GM23338 (cell line): ENCODE results near the gene TMEM244. TPM values are rescaled to one million over a fixed set of nuclear protein-coding genes. Genes with fewer than 3 reads are reported as not detected.

Experiments
- ATAC-seq: fragments of 200-7000 bp; cut with Tn5 transposase; 3 replicates; pipeline ENCODE4 v1.9.1; 2020
- DNase-seq: peaks from one replicate; pipeline ENCODE4 v3.0.0-alpha.2; 2015; ENCODE audit warnings: low spot score
- H2AFZ ChIP-seq: fragments of 200-600 bp; sonication (generic); 2 replicates; pipeline ENCODE4 v1.8.0; 2016; ENCODE audit warnings: antibody characterized with exemption, mild to moderate bottlenecking, moderate library complexity
- H3F3A ChIP-seq: fragments of 200-600 bp; sonication (generic); replicated peaks from 2 replicates; pipeline ENCODE4 v1.8.0; 2017; ENCODE audit warnings: antibody characterized with exemption, mixed run types, low read depth
- H3K27ac ChIP-seq: fragments of 200-600 bp; sonication (generic); 2 replicates; pipeline ENCODE4 v1.6.1; 2016; ENCODE audit warnings: low read depth
- H3K27me3 ChIP-seq: fragments of 200-600 bp; sonication (generic); 2 replicates; pipeline ENCODE4 v1.8.0; 2016; ENCODE audit warnings: mild to moderate bottlenecking, mixed run types, moderate library complexity; ENCODE audit not compliant: insufficient read depth
- H3K36me3 ChIP-seq: fragments of 200-600 bp; sonication (generic); 2 replicates; pipeline ENCODE4 v1.8.0; 2016; ENCODE audit warnings: mild to moderate bottlenecking; ENCODE audit not compliant: insufficient read depth
- H3K4me1 ChIP-seq: fragments of 200-600 bp; sonication (generic); 2 replicates; pipeline ENCODE4 v1.8.0; 2016; ENCODE audit warnings: mild to moderate bottlenecking, moderate library complexity; ENCODE audit not compliant: insufficient read depth
- H3K4me2 ChIP-seq: fragments of 200-600 bp; sonication (generic); 2 replicates; pipeline ENCODE4 v1.7.1; 2017; ENCODE audit warnings: mixed run types
- H3K4me3 ChIP-seq: fragments of 200-600 bp; sonication (generic); 2 replicates; pipeline ENCODE4 v1.6.1; 2016; ENCODE audit warnings: mixed run types
- H3K79me2 ChIP-seq: fragments of 200-600 bp; sonication (generic); replicated peaks from 2 replicates; pipeline ENCODE4 v1.8.0; 2017; ENCODE audit warnings: mild to moderate bottlenecking; ENCODE audit not compliant: insufficient read depth
- H3K9me2 ChIP-seq: fragments of 200-600 bp; sonication (generic); 2 replicates; pipeline ENCODE4 v1.8.0; 2017; ENCODE audit not compliant: insufficient read depth
- H4K20me1 ChIP-seq: fragments of 200-600 bp; sonication (generic); replicated peaks from 2 replicates; pipeline ENCODE4 v1.8.0; 2017; ENCODE audit warnings: mild to moderate bottlenecking; ENCODE audit not compliant: insufficient read depth
- H3K27ac Mint-ChIP-seq: 2 replicates; pipeline ENCODE4 v1.8.0; 2020; ENCODE audit warnings: inconsistent platforms, mild to moderate bottlenecking, moderate library complexity, mixed read lengths
- H3K27me3 Mint-ChIP-seq: 3 replicates; pipeline ENCODE4 v1.8.0; 2022; ENCODE audit warnings: low read depth, mild to moderate bottlenecking, moderate library complexity, mixed read lengths, inconsistent platforms; ENCODE audit not compliant: insufficient read depth, poor library complexity
- H3K36me3 Mint-ChIP-seq: 3 replicates; pipeline ENCODE4 v1.8.0; 2021; ENCODE audit warnings: low read depth, mild to moderate bottlenecking, inconsistent platforms, moderate library complexity, mixed read lengths
- H3K4me1 Mint-ChIP-seq: 3 replicates; pipeline ENCODE4 v1.8.0; 2020; ENCODE audit warnings: mild to moderate bottlenecking, inconsistent platforms, mixed read lengths
- H3K4me3 Mint-ChIP-seq: 3 replicates; pipeline ENCODE4 v1.8.0; 2021; ENCODE audit warnings: moderate library complexity, mild to moderate bottlenecking, inconsistent platforms, mixed read lengths
- H3K9me3 Mint-ChIP-seq: 3 replicates; pipeline ENCODE4 v1.8.0; 2020; ENCODE audit warnings: moderate library complexity, mild to moderate bottlenecking, inconsistent platforms, mixed read lengths
- CREB1 ChIP-seq: fragments of 250-450 bp; sonication (Bioruptor Pico); IDR thresholded peaks from 2 replicates; pipeline ENCODE4 v1.5.0; 2020; ENCODE audit warnings: low read depth, mild to moderate bottlenecking, moderate library complexity
- EZH2 ChIP-seq: fragments of 200-600 bp; sonication (generic); IDR thresholded peaks from one replicate; pipeline ENCODE4 v1.8.0; 2017; ENCODE audit warnings: antibody characterized with exemption, mild to moderate bottlenecking, low read depth; ENCODE audit not compliant: unreplicated experiment
- EZH2phosphoT487 ChIP-seq: fragments of 200-600 bp; sonication (generic); IDR thresholded peaks from one replicate; pipeline ENCODE4 v1.8.1; 2018; ENCODE audit warnings: antibody characterized with exemption; ENCODE audit not compliant: unreplicated experiment
- JUNB ChIP-seq: IDR thresholded peaks from one replicate; pipeline ENCODE4 v1.6.1; 2016; ENCODE audit warnings: antibody characterized with exemption; ENCODE audit not compliant: unreplicated experiment
- NANOG ChIP-seq: IDR thresholded peaks from 2 replicates; pipeline ENCODE4 v1.6.1; 2016; ENCODE audit warnings: antibody characterized with exemption, borderline replicate concordance
- POLR2AphosphoS5 ChIP-seq: IDR thresholded peaks from 2 replicates; pipeline ENCODE4 v1.6.1; 2016; ENCODE audit warnings: antibody characterized with exemption, low read depth
- STAT1 ChIP-seq: IDR thresholded peaks from one replicate; pipeline ENCODE4 v1.6.1; 2016; ENCODE audit warnings: antibody characterized with exemption; ENCODE audit not compliant: unreplicated experiment
- ZNF114 ChIP-seq: fragments of 250-450 bp; sonication (Bioruptor Pico); IDR thresholded peaks from 2 replicates; pipeline ENCODE4 v1.5.0; 2020; ENCODE audit warnings: mild to moderate bottlenecking, moderate library complexity
- ZNF331 ChIP-seq: fragments of 250-450 bp; sonication (Bioruptor Pico); IDR thresholded peaks from 2 replicates; pipeline ENCODE4 v1.5.0; 2020; ENCODE audit warnings: low read depth, mild to moderate bottlenecking, moderate library complexity
- polyA plus RNA-seq: library from polyadenylated mRNA; unstranded; fragments of >200 nt; fragmentation: Nextera tagmentation; extraction: Ambion mirVana; gene quantifications from 2 replicates; pipeline ENCODE4 v1.2.1, GENCODE V29; 2016
- total RNA-seq: library from RNA; depleted of rRNA; stranded (reverse); fragments of >200 nt; shearing (Covaris generic); gene quantifications from 2 replicates; pipeline ENCODE4 v1.2.3, GENCODE V29; 2014
- TF ChIP-seq, protein P1 (sequence below), 2 experiments: fragments of 200-600 bp in 1 of 2; sonication (generic) in 1 of 2; conservative IDR thresholded peaks; 2 replicates each; pipeline versions ENCODE4 v1.5.1 to v1.6.1; 2016 to 2017; ENCODE audit warnings: antibody characterized with exemption in 2 of 2, low read depth in 2 of 2, mild to moderate bottlenecking in 2 of 2, moderate library complexity in 1 of 2
- TF ChIP-seq, protein P2 (sequence below): IDR thresholded peaks from 2 replicates; pipeline ENCODE4 v1.6.1; 2016; ENCODE audit warnings: antibody characterized with exemption
- TF ChIP-seq, protein P3 (sequence below): fragments of 250-450 bp; sonication (Bioruptor Pico); IDR thresholded peaks from 2 replicates; pipeline ENCODE4 v1.5.0; 2020; ENCODE audit warnings: mild to moderate bottlenecking, moderate library complexity
- TF ChIP-seq, protein P4 (sequence below): IDR thresholded peaks from one replicate; pipeline ENCODE4 v1.6.1; 2018; ENCODE audit warnings: antibody characterized with exemption; ENCODE audit not compliant: unreplicated experiment

Gene TMEM244
- total and polyA plus RNA-seq, 2 experiments from 2014 or later, result not detected

DNA sequence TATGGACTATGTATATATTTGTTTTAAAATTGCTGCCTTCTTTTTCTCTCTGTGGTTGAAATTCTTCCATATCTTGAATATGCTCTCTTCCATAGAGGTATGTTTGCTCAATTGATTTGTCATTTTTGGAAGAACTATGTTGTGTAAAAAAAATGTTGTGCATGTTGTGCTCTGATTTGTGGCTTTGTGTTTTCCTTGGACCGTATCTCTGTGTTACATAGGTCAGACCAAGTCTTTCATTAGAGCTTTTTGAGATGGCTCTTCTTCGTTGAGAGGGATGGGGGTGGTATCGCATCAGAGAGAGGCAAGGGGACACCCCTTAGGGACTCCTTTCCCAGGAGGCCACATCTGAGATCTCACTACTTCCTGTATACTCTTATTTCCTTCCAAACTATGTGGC is 43.8 kb downstream of the TMEM244 start:
- ATAC-seq (no peak), DNase-seq (no peak)
- Mint-ChIP-seq H3K4me1 (no peaks in the 10 kb centered on the region), H3K27me3 (no peaks in the 10 kb centered on the region), H3K36me3 (no peaks in the 10 kb centered on the region), H3K9me3 (no peaks in the 10 kb centered on the region), H3K27ac (no peak overlapping the region), H3K4me3 (no peak overlapping the region)
- H3K4me1 ChIP-seq, result no peaks in the 10 kb centered on the region
- H3K4me2 ChIP-seq, result no peak overlapping the region
- peak overlapping the region; percentile 70 for H2AFZ ChIP-seq
- no peaks in the 10 kb centered on the region for H3K79me2 ChIP-seq
- TF ChIP-seq, protein P1, sequence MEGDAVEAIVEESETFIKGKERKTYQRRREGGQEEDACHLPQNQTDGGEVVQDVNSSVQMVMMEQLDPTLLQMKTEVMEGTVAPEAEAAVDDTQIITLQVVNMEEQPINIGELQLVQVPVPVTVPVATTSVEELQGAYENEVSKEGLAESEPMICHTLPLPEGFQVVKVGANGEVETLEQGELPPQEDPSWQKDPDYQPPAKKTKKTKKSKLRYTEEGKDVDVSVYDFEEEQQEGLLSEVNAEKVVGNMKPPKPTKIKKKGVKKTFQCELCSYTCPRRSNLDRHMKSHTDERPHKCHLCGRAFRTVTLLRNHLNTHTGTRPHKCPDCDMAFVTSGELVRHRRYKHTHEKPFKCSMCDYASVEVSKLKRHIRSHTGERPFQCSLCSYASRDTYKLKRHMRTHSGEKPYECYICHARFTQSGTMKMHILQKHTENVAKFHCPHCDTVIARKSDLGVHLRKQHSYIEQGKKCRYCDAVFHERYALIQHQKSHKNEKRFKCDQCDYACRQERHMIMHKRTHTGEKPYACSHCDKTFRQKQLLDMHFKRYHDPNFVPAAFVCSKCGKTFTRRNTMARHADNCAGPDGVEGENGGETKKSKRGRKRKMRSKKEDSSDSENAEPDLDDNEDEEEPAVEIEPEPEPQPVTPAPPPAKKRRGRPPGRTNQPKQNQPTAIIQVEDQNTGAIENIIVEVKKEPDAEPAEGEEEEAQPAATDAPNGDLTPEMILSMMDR (conservative IDR thresholded peaks at IDR 0.05; ENCODE audit: low read depth in 2 of 2), result no peak
- TF ChIP-seq CREB1 (CRISPR knock-in tag), result no peak
- TF ChIP-seq, protein P2, sequence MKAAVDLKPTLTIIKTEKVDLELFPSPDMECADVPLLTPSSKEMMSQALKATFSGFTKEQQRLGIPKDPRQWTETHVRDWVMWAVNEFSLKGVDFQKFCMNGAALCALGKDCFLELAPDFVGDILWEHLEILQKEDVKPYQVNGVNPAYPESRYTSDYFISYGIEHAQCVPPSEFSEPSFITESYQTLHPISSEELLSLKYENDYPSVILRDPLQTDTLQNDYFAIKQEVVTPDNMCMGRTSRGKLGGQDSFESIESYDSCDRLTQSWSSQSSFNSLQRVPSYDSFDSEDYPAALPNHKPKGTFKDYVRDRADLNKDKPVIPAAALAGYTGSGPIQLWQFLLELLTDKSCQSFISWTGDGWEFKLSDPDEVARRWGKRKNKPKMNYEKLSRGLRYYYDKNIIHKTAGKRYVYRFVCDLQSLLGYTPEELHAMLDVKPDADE, result no peak
- no peak for TF ChIP-seq NANOG
- no peak for TF ChIP-seq JUNB
- TF ChIP-seq ZNF114 (CRISPR knock-in tag), result no peak
- TF ChIP-seq POLR2AphosphoS5, result no peak
- TF ChIP-seq EZH2, result no peak
- TF ChIP-seq, protein P3, sequence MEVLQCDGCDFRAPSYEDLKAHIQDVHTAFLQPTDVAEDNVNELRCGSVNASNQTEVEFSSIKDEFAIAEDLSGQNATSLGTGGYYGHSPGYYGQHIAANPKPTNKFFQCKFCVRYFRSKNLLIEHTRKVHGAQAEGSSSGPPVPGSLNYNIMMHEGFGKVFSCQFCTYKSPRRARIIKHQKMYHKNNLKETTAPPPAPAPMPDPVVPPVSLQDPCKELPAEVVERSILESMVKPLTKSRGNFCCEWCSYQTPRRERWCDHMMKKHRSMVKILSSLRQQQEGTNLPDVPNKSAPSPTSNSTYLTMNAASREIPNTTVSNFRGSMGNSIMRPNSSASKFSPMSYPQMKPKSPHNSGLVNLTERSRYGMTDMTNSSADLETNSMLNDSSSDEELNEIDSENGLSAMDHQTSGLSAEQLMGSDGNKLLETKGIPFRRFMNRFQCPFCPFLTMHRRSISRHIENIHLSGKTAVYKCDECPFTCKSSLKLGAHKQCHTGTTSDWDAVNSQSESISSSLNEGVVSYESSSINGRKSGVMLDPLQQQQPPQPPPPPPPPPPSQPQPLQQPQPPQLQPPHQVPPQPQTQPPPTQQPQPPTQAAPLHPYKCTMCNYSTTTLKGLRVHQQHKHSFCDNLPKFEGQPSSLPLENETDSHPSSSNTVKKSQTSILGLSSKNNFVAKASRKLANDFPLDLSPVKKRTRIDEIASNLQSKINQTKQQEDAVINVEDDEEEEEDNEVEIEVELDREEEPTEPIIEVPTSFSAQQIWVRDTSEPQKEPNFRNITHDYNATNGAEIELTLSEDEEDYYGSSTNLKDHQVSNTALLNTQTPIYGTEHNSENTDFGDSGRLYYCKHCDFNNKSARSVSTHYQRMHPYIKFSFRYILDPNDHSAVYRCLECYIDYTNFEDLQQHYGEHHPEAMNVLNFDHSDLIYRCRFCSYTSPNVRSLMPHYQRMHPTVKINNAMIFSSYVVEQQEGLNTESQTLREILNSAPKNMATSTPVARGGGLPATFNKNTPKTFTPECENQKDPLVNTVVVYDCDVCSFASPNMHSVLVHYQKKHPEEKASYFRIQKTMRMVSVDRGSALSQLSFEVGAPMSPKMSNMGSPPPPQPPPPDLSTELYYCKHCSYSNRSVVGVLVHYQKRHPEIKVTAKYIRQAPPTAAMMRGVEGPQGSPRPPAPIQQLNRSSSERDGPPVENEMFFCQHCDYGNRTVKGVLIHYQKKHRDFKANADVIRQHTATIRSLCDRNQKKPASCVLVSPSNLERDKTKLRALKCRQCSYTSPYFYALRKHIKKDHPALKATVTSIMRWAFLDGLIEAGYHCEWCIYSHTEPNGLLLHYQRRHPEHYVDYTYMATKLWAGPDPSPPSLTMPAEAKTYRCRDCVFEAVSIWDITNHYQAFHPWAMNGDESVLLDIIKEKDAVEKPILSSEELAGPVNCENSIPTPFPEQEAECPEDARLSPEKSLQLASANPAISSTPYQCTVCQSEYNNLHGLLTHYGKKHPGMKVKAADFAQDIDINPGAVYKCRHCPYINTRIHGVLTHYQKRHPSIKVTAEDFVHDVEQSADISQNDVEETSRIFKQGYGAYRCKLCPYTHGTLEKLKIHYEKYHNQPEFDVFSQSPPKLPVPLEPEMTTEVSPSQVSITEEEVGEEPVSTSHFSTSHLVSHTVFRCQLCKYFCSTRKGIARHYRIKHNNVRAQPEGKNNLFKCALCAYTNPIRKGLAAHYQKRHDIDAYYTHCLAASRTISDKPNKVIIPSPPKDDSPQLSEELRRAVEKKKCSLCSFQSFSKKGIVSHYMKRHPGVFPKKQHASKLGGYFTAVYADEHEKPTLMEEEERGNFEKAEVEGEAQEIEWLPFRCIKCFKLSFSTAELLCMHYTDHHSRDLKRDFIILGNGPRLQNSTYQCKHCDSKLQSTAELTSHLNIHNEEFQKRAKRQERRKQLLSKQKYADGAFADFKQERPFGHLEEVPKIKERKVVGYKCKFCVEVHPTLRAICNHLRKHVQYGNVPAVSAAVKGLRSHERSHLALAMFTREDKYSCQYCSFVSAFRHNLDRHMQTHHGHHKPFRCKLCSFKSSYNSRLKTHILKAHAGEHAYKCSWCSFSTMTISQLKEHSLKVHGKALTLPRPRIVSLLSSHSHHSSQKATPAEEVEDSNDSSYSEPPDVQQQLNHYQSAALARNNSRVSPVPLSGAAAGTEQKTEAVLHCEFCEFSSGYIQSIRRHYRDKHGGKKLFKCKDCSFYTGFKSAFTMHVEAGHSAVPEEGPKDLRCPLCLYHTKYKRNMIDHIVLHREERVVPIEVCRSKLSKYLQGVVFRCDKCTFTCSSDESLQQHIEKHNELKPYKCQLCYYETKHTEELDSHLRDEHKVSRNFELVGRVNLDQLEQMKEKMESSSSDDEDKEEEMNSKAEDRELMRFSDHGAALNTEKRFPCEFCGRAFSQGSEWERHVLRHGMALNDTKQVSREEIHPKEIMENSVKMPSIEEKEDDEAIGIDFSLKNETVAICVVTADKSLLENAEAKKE (CRISPR knock-in tag), result no peak
- TF ChIP-seq, protein P4, sequence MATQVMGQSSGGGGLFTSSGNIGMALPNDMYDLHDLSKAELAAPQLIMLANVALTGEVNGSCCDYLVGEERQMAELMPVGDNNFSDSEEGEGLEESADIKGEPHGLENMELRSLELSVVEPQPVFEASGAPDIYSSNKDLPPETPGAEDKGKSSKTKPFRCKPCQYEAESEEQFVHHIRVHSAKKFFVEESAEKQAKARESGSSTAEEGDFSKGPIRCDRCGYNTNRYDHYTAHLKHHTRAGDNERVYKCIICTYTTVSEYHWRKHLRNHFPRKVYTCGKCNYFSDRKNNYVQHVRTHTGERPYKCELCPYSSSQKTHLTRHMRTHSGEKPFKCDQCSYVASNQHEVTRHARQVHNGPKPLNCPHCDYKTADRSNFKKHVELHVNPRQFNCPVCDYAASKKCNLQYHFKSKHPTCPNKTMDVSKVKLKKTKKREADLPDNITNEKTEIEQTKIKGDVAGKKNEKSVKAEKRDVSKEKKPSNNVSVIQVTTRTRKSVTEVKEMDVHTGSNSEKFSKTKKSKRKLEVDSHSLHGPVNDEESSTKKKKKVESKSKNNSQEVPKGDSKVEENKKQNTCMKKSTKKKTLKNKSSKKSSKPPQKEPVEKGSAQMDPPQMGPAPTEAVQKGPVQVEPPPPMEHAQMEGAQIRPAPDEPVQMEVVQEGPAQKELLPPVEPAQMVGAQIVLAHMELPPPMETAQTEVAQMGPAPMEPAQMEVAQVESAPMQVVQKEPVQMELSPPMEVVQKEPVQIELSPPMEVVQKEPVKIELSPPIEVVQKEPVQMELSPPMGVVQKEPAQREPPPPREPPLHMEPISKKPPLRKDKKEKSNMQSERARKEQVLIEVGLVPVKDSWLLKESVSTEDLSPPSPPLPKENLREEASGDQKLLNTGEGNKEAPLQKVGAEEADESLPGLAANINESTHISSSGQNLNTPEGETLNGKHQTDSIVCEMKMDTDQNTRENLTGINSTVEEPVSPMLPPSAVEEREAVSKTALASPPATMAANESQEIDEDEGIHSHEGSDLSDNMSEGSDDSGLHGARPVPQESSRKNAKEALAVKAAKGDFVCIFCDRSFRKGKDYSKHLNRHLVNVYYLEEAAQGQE, result no peak
- no peak for TF ChIP-seq EZH2phosphoT487
- TF ChIP-seq ZNF331 (CRISPR knock-in tag), result no peak
- TF ChIP-seq STAT1, result no peak
- no peaks in the 10 kb centered on the region for H3K36me3 ChIP-seq
- H3K9me2 ChIP-seq, result no peaks in the 10 kb centered on the region
- H4K20me1 ChIP-seq, result no peaks in the 10 kb centered on the region; the same call in 1 of the 2 replicates
- no peak overlapping the region for H3K27ac ChIP-seq
- no peaks in the 10 kb centered on the region for H3K27me3 ChIP-seq
- no peaks in the 10 kb centered on the region for H3F3A ChIP-seq
- H3K4me3 ChIP-seq, result no peak overlapping the region
